Transverse colon (tissue), 4 donors: ENCODE data around the gene ANXA2R. TPM values are rescaled to one million over a fixed set of nuclear protein-coding genes. Genes with fewer than 3 reads are reported as not detected.
"Not testable (repeated sequence)": the region's sequence is repeated elsewhere in the genome, so short reads cannot be mapped to it uniquely, and the experiment has no call there.

ENCODE experiments used
- DNase-seq: peaks from one replicate; pipeline ENCODE4 v3.0.0-alpha.2; 2019
- H3K27ac ChIP-seq, 4 donors: fragments of 200-600 bp; sonication (generic); 2 replicates each; pipeline ENCODE4 v1.5.1; 2016 to 2018; ENCODE audit warnings: inconsistent platforms in 4 of 4
- H3K27me3 ChIP-seq: fragments of 200-600 bp; sonication (generic); 2 replicates; pipeline ENCODE4 v1.5.1; 2017; ENCODE audit warnings: inconsistent platforms
- H3K36me3 ChIP-seq, 4 donors: fragments of 200-600 bp; sonication (generic); 2 replicates each; pipeline ENCODE4 v1.5.1; 2017 to 2019; ENCODE audit warnings: inconsistent platforms in 4 of 4
- H3K4me1 ChIP-seq, 4 donors: fragments of 200-600 bp; sonication (generic); 2 replicates each; pipeline ENCODE4 v1.5.1; 2017 to 2020; ENCODE audit warnings: inconsistent platforms in 4 of 4
- H3K4me3 ChIP-seq, 4 donors: fragments of 200-600 bp; sonication (generic); 1 replicate in 1 of 4; 2 replicates in 3 of 4; pipeline versions ENCODE4 v1.5.1 to v1.6.1; 2017 to 2019; ENCODE audit warnings: inconsistent platforms in 4 of 4
- H3K9me3 ChIP-seq, 2 donors: fragments of 200-600 bp; sonication (generic); 2 replicates each; pipeline ENCODE4 v1.5.1; 2017 to 2019; ENCODE audit warnings: inconsistent platforms in 2 of 2
- CTCF ChIP-seq, 5 experiments: fragments of 200-600 bp in 3 of 5; fragments of 450-650 bp in 2 of 5; sonication (generic) in 3 of 5; IDR thresholded peaks; 1 replicate in 2 of 5; 2 replicates in 3 of 5; pipeline ENCODE4 v1.5.1; 2016 to 2017; ENCODE audit warnings: antibody characterized with exemption in 5 of 5, inconsistent platforms in 3 of 5, mild to moderate bottlenecking in 2 of 5, moderate library complexity in 1 of 5
- EP300 ChIP-seq: sonication (generic); formaldehyde crosslinking; IDR thresholded peaks from one replicate; pipeline ENCODE4 v1.6.1; 2017; ENCODE audit warnings: antibody characterized with exemption, low read depth
- POLR2A ChIP-seq: fragments of 450-650 bp; IDR thresholded peaks from one replicate; pipeline ENCODE4 v1.6.1; 2016; ENCODE audit warnings: antibody characterized with exemption, mild to moderate bottlenecking, moderate library complexity
- POLR2AphosphoS5 ChIP-seq, 3 donors: sonication (generic); formaldehyde crosslinking; IDR thresholded peaks; one replicate each; pipeline ENCODE4 v1.6.1; 2016; ENCODE audit warnings: antibody characterized with exemption in 3 of 3
- WGBS, 2 donors: methylation state at CpG; one replicate each; pipeline ENCODE4 v1.1.5; 2018; ENCODE audit warnings: low coverage in 1 of 2; 5-methylcytosine and 5-hydroxymethylcytosine counted together
- in situ Hi-C, 4 donors: fragments of 200-750 bp; cut with MboI; loops; one replicate each; pipeline versions ENCODE4 v1.15.0 to v1.15.1; 2017; ENCODE audit warnings: low sequenced_read_pairs in 3 of 4, low pct_ligation_motif_present in 1 of 4, low pct_unique_long_range_greater_than_20kb in 1 of 4
- intact Hi-C: fragments of 100-400 bp; cut with DNase I; formaldehyde crosslinking; loops from one replicate; pipeline ENCODE4 v1.15.1; 2023; ENCODE audit warnings: low total_unique reads
- total RNA-seq, 4 donors: library from RNA; depleted of rRNA; stranded (reverse); fragments of >200 nt; gene quantifications; one replicate each; pipeline ENCODE4 v1.1.0, GENCODE V29; 2016

The ANXA2R gene
- total RNA-seq, 4 donors from 2014 or later = 0.75 to 4.4 (median 2.0) TPM

GRCh38 chr5:43061352-43062075, 21.4 kb upstream of the ANXA2R start:
- Histone ChIP-seq H3K36me3 (no peaks in the 10 kb centered on the region), H3K9me3 (no peaks in the 10 kb centered on the region), H3K4me3 (no peak overlapping the region), H3K4me1 (peaks cover 0 to 12% (median 4%) of the 10 kb centered on the region in 4 donors), H3K27ac (no peak overlapping the region), H3K27me3 (no peaks in the 10 kb centered on the region)
- TF ChIP-seq EP300 (no peak), POLR2A (no peak)
- intact Hi-C loops = loop anchor here (2.0 kb wide), 1 partner anchor 13 kb away; no protein-coding TSS in a partner anchor
- WGBS, 2 donors = 81 to 88% methylated on average over 2 to 5 of the region's 5 CpGs
- in situ Hi-C loops = loop anchor here in 1 of 4 donors (25.0 kb wide), 1 partner anchor 426 kb away; the partner anchor contains the start of gene TMEM267
- DNase-seq = no peak

- DNase-seq, intact Hi-C loops, H3K27me3 ChIP-seq, H3K36me3 ChIP-seq, H3K27ac ChIP-seq, H3K9me3 ChIP-seq, H3K4me3 ChIP-seq: not testable (repeated sequence)
- in situ Hi-C loops = loop anchor here in 1 of 4 donors (25.0 kb wide), 1 partner anchor 427 kb away; the partner anchor contains the start of gene TMEM267
- 83 to 100% methylated on average over 1 to 2 of the region's 2 CpGs for WGBS, 2 donors
- H3K4me1 ChIP-seq = peaks cover 0 to 12% (median 4%) of the 10 kb centered on the region in 4 donors
Measured at GRCh38 chr5:43060020-43060419, 19.9 kb upstream of the ANXA2R start.

GRCh38 chr5:43055098-43055497, 15.0 kb upstream of the ANXA2R start:
- H3K4me3 ChIP-seq, H3K36me3 ChIP-seq, H3K27me3 ChIP-seq, H3K9me3 ChIP-seq, intact Hi-C loops, DNase-seq, H3K27ac ChIP-seq, H3K4me1 ChIP-seq: not testable (repeated sequence)
- in situ Hi-C loops = loop anchor here in 1 of 4 donors (25.0 kb wide), 1 partner anchor 432 kb away; the partner anchor contains the start of gene TMEM267
- WGBS, 2 donors = 98 to 100% methylated on average over 2 of the region's 2 CpGs

GRCh38 chr5:43051684-43052083, 11.6 kb upstream of the ANXA2R start:
- no peaks in the 10 kb centered on the region for H3K36me3 ChIP-seq
- DNase-seq = no peak
- 72 to 92% methylated on average over 2 of the region's 2 CpGs for WGBS, 2 donors
- intact Hi-C loops = no loop called here
- H3K27me3 ChIP-seq = no peaks in the 10 kb centered on the region
- H3K4me3 ChIP-seq = no peak overlapping the region
- H3K27ac ChIP-seq = no peak overlapping the region
- no peaks in the 10 kb centered on the region for H3K4me1 ChIP-seq
- in situ Hi-C loops = loop anchor here in 1 of 4 donors (25.0 kb wide), 1 partner anchor 436 kb away; the partner anchor contains the start of gene TMEM267
- TF ChIP-seq POLR2AphosphoS5 (IDR thresholded peaks at IDR 0.05) = no peak
- TF ChIP-seq POLR2A = no peak
- TF ChIP-seq EP300 = no peak
- no peak for TF ChIP-seq CTCF (IDR thresholded peaks at IDR 0.05)
- no peaks in the 10 kb centered on the region for H3K9me3 ChIP-seq

- no peak overlapping the region for H3K4me3 ChIP-seq
- H3K27me3 ChIP-seq = no peaks in the 10 kb centered on the region
- TF ChIP-seq CTCF (IDR thresholded peaks at IDR 0.05) (no peak), POLR2AphosphoS5 (IDR thresholded peaks at IDR 0.05) (no peak), EP300 (no peak), POLR2A (no peak)
- no peaks in the 10 kb centered on the region for H3K36me3 ChIP-seq
- no peak overlapping the region for H3K27ac ChIP-seq
- H3K4me1 ChIP-seq = no peaks in the 10 kb centered on the region
- 69 to 80% methylated on average over 4 of the region's 4 CpGs for WGBS, 2 donors
- in situ Hi-C loops (loop anchor here in 1 of 4 donors (25.0 kb wide), 1 partner anchor 437 kb away; the partner anchor contains the start of gene TMEM267), intact Hi-C loops (no loop called here)
- DNase-seq = no peak
- H3K9me3 ChIP-seq = no peaks in the 10 kb centered on the region
Measured at GRCh38 chr5:43050384-43050783, 10.3 kb upstream of the ANXA2R start.
